Right lobe of liver (tissue), 4 donors: ENCODE results near the gene ST6GALNAC4.

Source experiments
- CTCF ChIP-seq, 4 donors: fragments of 200-600 bp in 3 of 4; fragments of 450-650 bp in 1 of 4; IDR thresholded peaks; one replicate each; pipeline versions ENCODE4 v1.5.1 to v1.8.0; 2016 to 2022; ENCODE audit warnings: antibody characterized with exemption in 4 of 4, mild to moderate bottlenecking in 2 of 4
- POLR2A ChIP-seq: fragments of 450-650 bp; IDR thresholded peaks from one replicate; pipeline ENCODE4 v1.6.1; 2017; ENCODE audit warnings: antibody characterized with exemption, mild to moderate bottlenecking
- donor health status: DM: no; HTN: no; CAD: no.
- donor health status: DM: no; HTN: no; CAD: no.
- donor health status: DM: no; HTN: yes; CAD: no.

- no peak for TF ChIP-seq CTCF (IDR thresholded peaks at IDR 0.05)
- TF ChIP-seq POLR2A: no peak
Observed at GRCh38 chr9:127884427-127884911, 32.4 kb downstream of the ST6GALNAC4 start.
